Natural killer cell (primary cell): ENCODE data around the gene JAML. TPM values are rescaled to one million over a fixed set of nuclear protein-coding genes. Genes with fewer than 3 reads are reported as not detected.
A peak's percentile ranks its signal among the peaks of the same experiment; 100 is the strongest.

Source experiments
- ATAC-seq, 3 donors: fragments of 150-1000 bp in 2 of 3; fragments of 200-7000 bp in 1 of 3; cut with Tn5 transposase; 1 replicate in 1 of 3; 2 replicates in 2 of 3; pipeline ENCODE4 v1.10.0; 2021; ENCODE audit warnings: mild to moderate bottlenecking in 2 of 3, moderate library complexity in 2 of 3
- DNase-seq, 2 donors: peaks; one replicate each; pipeline versions ENCODE4 v3.0.0 to v3.0.0-alpha.2; 2013 to 2021; ENCODE audit warnings: mixed read lengths in 1 of 2
- H3K27ac ChIP-seq: one replicate; pipeline ENCODE4 v1.5.1; 2013; ENCODE audit warnings: mild to moderate bottlenecking, low read length
- H3K27me3 ChIP-seq: one replicate; pipeline ENCODE4 v1.6.1; 2013; ENCODE audit warnings: low read length; ENCODE audit not compliant: control insufficient read depth, insufficient read depth
- H3K36me3 ChIP-seq: one replicate; pipeline ENCODE4 v1.6.1; 2013; ENCODE audit warnings: low read length; ENCODE audit not compliant: control insufficient read depth, insufficient read depth
- H3K4me1 ChIP-seq: one replicate; pipeline ENCODE4 v1.6.1; 2013; ENCODE audit warnings: low read length; ENCODE audit not compliant: control insufficient read depth, insufficient read depth
- H3K4me3 ChIP-seq: one replicate; pipeline ENCODE4 v1.5.1; 2013; ENCODE audit warnings: low read length
- H3K9me3 ChIP-seq: one replicate; pipeline ENCODE4 v1.6.1; 2013; ENCODE audit warnings: low read length; ENCODE audit not compliant: control insufficient read depth, insufficient read depth
- H3K27ac Mint-ChIP-seq, 2 donors: one replicate each; pipeline ENCODE4 v1.8.0; 2022; ENCODE audit warnings: mild to moderate bottlenecking in 2 of 2, mixed read lengths in 2 of 2, moderate library complexity in 1 of 2
- H3K27me3 Mint-ChIP-seq, 2 donors: one replicate each; pipeline ENCODE4 v1.8.0; 2022; ENCODE audit warnings: low read depth in 2 of 2, mixed read lengths in 2 of 2
- H3K36me3 Mint-ChIP-seq: one replicate; pipeline ENCODE4 v1.8.0; 2022; ENCODE audit warnings: mixed read lengths
- H3K4me1 Mint-ChIP-seq, 2 donors: one replicate each; pipeline ENCODE4 v1.8.0; 2022; ENCODE audit warnings: mixed read lengths in 2 of 2
- H3K4me3 Mint-ChIP-seq: one replicate; pipeline ENCODE4 v1.8.0; 2022; ENCODE audit warnings: mild to moderate bottlenecking, moderate library complexity, mixed read lengths
- H3K9me3 Mint-ChIP-seq, 2 donors: one replicate each; pipeline ENCODE4 v1.8.0; 2022; ENCODE audit warnings: mixed read lengths in 2 of 2
- WGBS: methylation state at CpG from one replicate; pipeline ENCODE4 v1.1.7; 2013; ENCODE audit warnings: missing lambda C conversion rate; ENCODE audit not compliant: insufficient coverage; 5-methylcytosine and 5-hydroxymethylcytosine counted together
- intact Hi-C: fragments of 100-400 bp; cut with micrococcal nuclease; formaldehyde crosslinking; loops from one replicate; pipeline ENCODE4 v1.14.2; 2022
- total RNA-seq, 4 donors: library from RNA; stranded (reverse); fragments of 120-200 nt in 1 of 4; gene quantifications; one replicate each; pipeline versions ENCODE4 v1.2.3 to v1.2.4, GENCODE V29; 2013 to 2022
- TF ChIP-seq, protein P1 (sequence below): fragments of 200-600 bp; IDR thresholded peaks from one replicate; pipeline ENCODE4 v1.8.0; 2022; ENCODE audit warnings: antibody characterized with exemption

The JAML gene
- total RNA-seq, 3 donors from 2014 or later (not counting 1 experiment from before 2014, with no cell fraction given): 7.1 to 27.8 (median 12.8) TPM

DNA sequence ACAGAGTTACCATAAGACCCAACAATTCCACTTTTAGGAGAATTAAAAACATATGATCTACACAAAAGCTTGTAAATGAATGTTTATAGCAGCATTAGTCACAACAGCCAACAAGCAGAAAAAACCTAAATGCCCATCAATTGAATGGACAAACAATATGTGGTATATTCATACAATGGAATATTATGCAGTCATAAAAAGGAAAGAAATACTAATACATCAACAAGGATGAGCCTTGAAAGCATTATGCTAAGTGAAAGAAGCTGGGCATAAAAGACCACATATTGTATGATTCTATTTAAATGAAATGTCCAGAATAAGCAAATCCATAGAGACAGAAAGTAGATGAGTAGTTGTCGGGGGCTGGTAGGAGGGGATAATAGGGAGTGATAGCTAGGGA lies 34.3 kb upstream of the JAML start:
- intact Hi-C loops: no loop called here
- H3K27me3 Mint-ChIP-seq: peaks cover 9 to 28% of the 10 kb centered on the region in 2 donors
- WGBS: 100% methylated on average over 1 of the region's 1 CpG

DNA sequence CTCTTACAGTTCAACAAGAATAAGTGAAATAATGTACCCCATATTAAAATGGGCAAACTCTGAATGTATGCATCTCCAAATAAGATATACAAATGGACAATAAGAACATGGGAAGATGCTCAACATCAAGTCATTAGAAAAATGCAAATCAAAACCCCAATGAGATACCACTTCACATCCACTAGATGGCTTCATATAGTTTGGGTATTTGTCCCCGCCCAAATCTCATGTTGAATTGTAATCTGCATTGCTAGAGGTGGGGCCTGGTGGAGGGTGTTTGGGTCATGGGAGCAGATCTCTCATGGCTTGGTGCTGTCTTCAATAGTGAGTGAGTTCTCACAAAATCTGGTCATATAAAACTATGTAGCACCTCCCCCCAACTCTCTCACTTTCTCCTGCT lies 33.6 kb upstream of the JAML start:
- TF ChIP-seq, protein P1, sequence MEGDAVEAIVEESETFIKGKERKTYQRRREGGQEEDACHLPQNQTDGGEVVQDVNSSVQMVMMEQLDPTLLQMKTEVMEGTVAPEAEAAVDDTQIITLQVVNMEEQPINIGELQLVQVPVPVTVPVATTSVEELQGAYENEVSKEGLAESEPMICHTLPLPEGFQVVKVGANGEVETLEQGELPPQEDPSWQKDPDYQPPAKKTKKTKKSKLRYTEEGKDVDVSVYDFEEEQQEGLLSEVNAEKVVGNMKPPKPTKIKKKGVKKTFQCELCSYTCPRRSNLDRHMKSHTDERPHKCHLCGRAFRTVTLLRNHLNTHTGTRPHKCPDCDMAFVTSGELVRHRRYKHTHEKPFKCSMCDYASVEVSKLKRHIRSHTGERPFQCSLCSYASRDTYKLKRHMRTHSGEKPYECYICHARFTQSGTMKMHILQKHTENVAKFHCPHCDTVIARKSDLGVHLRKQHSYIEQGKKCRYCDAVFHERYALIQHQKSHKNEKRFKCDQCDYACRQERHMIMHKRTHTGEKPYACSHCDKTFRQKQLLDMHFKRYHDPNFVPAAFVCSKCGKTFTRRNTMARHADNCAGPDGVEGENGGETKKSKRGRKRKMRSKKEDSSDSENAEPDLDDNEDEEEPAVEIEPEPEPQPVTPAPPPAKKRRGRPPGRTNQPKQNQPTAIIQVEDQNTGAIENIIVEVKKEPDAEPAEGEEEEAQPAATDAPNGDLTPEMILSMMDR: no peak
- Mint-ChIP-seq H3K36me3 (no peaks in the 10 kb centered on the region), H3K4me3 (no peak overlapping the region), H3K27me3 (peaks cover 8 to 21% of the 10 kb centered on the region in 2 donors), H3K4me1 (no peaks in the 10 kb centered on the region), H3K9me3 (peaks cover 0 to 2% of the 10 kb centered on the region in 2 donors), H3K27ac (no peak overlapping the region)
- peaks cover 2% of the 10 kb centered on the region for H3K27me3 ChIP-seq
- H3K36me3 ChIP-seq: no peaks in the 10 kb centered on the region
- intact Hi-C loops: no loop called here
- no CpG with 5 or more reads among the region's 1 CpG for WGBS
- H3K27ac ChIP-seq: no peak overlapping the region
- no peaks in the 10 kb centered on the region for H3K9me3 ChIP-seq
- DNase-seq (peak in 1 of 2 donors; percentile 38), ATAC-seq (peak in 2 of 3 donors; percentile 30 to 50)
- H3K4me1 ChIP-seq: no peaks in the 10 kb centered on the region
- no peak overlapping the region for H3K4me3 ChIP-seq

More for the DNA sequence above, 34.3 kb upstream of the JAML start:
- no peaks in the 10 kb centered on the region for H3K36me3 ChIP-seq
- TF ChIP-seq, protein P1: no peak
- Mint-ChIP-seq H3K27ac (no peak overlapping the region), H3K9me3 (peaks cover 0 to 2% of the 10 kb centered on the region in 2 donors), H3K36me3 (no peaks in the 10 kb centered on the region), H3K4me3 (no peak overlapping the region), H3K4me1 (peaks cover 2 to 6% of the 10 kb centered on the region in 2 donors)
- no peak overlapping the region for H3K27ac ChIP-seq
- no peak overlapping the region for H3K4me3 ChIP-seq
- H3K27me3 ChIP-seq: peaks cover 2% of the 10 kb centered on the region
- no peak for DNase-seq
- no peaks in the 10 kb centered on the region for H3K9me3 ChIP-seq
- no peak for ATAC-seq
- H3K4me1 ChIP-seq: peaks cover 6% of the 10 kb centered on the region

DNA sequence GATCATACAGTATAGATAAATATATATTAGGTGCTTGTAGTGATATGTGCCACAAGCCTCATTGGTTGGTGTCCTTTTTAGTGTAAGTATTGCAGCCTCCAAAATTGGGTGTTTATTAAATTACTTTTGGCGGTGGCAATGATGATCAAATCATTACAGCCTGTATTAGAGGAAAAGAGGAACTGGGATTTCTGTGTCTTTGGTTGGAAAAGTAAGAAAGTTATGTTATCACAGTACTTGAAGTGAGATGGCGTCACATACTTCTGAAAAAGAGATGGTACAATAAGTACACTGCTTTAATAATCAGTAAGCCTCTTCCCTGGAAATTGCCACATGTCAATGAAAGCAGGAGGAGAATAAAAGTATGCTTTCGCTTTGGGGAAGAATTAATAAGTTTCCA lies 27.9 kb upstream of the JAML start:
- H3K36me3 Mint-ChIP-seq: no peaks in the 10 kb centered on the region
- DNase-seq (no peak), ATAC-seq (no peak)
- H3K4me1 Mint-ChIP-seq: peaks cover 17% of the 10 kb centered on the region in 2 donors
- peak overlapping the region; percentile 82 for H3K4me3 ChIP-seq
- no peaks in the 10 kb centered on the region for H3K9me3 ChIP-seq
- H3K27ac Mint-ChIP-seq: peak overlapping the region; percentile 98
- no peaks in the 10 kb centered on the region for H3K9me3 Mint-ChIP-seq
- 61% methylated on average over 2 of the region's 3 CpGs for WGBS
- no peaks in the 10 kb centered on the region for H3K27me3 Mint-ChIP-seq
- peaks cover 8% of the 10 kb centered on the region for H3K4me1 ChIP-seq
- peak overlapping the region; percentile 98 for H3K4me3 Mint-ChIP-seq
- no peaks in the 10 kb centered on the region for H3K36me3 ChIP-seq
- no peaks in the 10 kb centered on the region for H3K27me3 ChIP-seq
- TF ChIP-seq, protein P1: no peak
- peak overlapping the region; percentile 95 for H3K27ac ChIP-seq
- intact Hi-C loops: loop anchor here (1.0 to 5.0 kb wide), 3 partner anchors 11 to 105 kb away; partner anchors contain the start of gene UBE4A
